GM19193 (cell line): ENCODE results near the gene CCL27.

Experiments used
- POLR2A ChIP-seq: IDR thresholded peaks from 4 replicates; pipeline ENCODE4 v1.6.1; 2011; ENCODE audit not compliant: insufficient read depth, insufficient read length; ENCODE audit errors: extremely low read depth

The CCL27 gene

GRCh38 chr9:34647084-34647403 lies 15.4 kb downstream of the CCL27 start:
- no peak for TF ChIP-seq POLR2A

DNA sequence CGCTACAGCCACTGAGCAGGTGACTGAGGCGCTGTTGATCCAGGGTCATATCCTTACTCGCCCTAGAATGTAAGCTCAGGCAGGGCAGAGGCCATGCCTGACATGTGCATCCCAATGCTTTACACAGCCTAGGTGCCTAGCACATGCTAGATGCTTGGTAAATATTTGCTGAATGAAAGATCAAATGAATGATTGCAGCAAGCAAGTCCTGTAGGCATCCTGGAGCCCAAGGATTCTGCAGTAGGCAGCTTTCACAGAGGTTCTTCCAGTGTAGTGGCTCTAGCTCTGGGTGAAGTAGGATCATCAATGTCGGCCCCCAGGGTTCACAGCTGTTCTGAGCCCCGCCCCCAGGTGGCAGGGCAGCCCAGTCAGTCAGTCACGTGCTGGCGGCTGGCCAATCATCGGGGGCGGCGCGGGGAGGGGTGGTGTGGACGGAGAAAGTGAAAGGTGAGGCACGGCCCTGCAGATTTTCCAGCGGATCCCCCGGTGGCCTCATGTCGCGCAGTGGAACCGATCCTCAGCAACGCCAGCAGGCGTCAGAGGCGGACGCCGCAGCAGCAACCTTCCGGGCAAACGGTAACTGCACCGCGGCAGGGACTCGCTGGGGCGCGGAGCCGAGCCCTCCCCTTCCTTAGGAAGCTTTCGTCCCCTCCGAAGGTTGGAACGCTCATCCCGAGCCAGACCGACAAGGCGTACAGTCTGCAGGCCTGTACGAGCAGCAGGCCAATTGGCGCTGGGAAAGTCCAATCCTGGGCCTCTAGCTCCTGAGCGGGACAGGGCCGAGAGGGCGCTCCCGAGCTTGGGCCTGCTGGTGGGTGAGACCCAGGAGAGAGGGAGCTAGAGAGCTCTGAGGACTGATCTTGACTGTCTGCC lies 16.0 kb downstream of the CCL27 start, which contains the start of gene GALT:
Gene GALT, plus strand, starts transcription at position 465 of the 873 bp plus-strand sequence. Its CDS starts 30 bp downstream, at position 495.
- TF ChIP-seq POLR2A = peak; percentile 73

- no peak for TF ChIP-seq POLR2A
Measured at GRCh38 chr9:34644766-34645314, 17.6 kb downstream of the CCL27 start.

DNA sequence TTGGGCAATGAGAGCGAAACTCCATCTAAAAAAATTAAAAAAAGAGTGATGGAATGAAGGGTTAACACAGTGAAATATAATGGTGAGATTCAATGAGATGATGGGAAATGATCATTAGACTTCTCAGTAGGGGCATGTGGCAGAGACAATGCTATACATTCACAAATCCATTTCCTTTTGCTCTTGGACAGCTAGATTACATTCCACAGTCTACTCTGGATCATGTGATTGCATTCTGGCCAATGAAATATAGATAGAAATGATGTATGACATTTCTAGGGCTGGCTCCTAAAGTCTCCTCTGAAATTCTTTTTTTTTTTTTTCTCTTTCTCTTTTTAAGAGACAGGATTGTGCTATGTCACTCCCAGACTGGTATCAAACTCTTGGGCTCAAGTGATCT lies 19.8 kb downstream of the CCL27 start:
- no peak for TF ChIP-seq POLR2A

GRCh38 chr9:34638138-34638445 lies 24.4 kb downstream of the CCL27 start:
- no peak for TF ChIP-seq POLR2A

- peak; percentile 79 for TF ChIP-seq POLR2A
Measured at GRCh38 chr9:34637356-34638137, 24.9 kb downstream of the CCL27 start, which contains the start of gene SIGMAR1. SIGMAR1 (minus strand) TSS chr9:34637787; CDS start chr9:34637697, 90 bp downstream.

DNA sequence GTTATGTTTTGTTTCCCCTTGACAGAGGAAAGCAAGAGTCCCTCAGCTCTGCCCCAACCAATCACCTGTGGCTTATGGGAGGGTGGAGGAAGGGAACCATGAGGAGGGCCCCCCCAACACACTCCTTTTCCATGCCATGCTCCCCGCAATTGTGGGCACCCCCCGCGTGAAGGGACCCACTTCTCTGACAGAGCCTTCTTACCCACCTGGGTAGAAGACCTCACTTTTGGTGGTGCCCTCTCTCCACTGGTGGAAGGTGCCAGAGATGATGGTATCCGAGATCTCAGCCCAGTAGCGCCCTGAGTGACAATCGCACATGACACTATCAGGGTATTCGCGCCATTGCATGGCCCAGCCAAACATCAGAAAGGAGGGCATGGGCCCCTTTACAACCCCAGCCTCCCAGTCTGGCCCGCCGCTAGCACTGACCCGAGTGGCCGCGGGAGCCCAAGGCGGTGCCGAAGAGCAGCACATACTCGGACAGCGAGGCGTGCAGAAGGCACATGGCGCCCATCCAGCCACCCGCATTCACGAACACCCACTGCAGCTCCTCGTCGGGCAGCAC lies 25.6 kb downstream of the CCL27 start:
- TF ChIP-seq POLR2A = no peak

DNA sequence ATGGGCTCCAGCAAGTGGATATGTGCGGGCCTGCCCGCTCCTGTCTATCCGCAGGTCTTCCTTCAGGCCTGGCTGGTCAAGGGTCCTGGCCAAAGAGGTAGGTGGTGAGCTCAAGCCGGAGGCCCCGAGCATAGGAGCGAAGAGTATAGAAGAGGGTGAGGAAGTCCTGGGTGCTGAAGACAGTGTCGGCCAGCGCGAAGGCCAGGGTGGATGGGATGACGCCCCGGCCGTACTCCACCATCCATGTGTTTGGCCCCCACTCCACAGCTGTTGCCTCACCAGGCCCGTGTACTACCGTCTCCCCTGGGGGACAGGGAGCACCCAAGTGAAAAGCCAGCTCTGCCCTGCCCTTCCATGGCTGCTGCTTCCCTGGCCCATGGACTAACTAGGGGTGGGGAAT lies 26.9 kb downstream of the CCL27 start:
- TF ChIP-seq POLR2A = no peak

DNA sequence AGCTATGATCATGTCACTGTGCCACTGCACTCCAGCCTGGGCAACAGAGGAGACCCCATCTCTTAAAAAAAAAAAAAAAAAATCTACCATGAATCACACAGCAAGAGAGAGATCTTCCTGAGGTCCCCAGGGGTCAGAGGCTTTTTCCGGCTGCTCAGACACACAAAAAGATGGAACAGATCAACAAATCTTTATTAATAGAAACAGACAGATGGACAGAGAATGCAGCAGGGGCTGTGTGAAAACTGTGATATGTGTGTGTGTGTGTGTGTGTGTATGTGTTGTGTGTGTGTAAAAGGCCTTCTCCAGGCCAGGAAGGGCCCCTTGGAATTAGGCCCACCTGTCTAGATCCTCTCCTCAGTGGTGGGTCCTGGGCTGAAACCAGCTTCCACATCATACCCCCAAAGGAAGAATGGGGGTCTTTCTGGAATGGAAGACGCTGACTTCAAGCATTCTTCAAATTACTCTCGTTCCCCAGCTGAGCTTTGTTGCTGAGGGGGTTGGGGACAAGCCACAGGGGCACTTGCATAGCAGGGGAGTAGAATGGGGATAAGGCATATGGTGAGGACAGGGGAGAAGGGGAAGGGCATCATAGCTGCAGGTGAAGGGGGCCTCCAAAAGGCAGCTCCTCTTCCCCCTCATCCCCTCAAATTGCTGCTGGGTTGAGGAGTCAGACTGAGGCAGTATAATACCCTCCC lies 27.8 kb downstream of the CCL27 start:
- no peak for TF ChIP-seq POLR2A

DNA sequence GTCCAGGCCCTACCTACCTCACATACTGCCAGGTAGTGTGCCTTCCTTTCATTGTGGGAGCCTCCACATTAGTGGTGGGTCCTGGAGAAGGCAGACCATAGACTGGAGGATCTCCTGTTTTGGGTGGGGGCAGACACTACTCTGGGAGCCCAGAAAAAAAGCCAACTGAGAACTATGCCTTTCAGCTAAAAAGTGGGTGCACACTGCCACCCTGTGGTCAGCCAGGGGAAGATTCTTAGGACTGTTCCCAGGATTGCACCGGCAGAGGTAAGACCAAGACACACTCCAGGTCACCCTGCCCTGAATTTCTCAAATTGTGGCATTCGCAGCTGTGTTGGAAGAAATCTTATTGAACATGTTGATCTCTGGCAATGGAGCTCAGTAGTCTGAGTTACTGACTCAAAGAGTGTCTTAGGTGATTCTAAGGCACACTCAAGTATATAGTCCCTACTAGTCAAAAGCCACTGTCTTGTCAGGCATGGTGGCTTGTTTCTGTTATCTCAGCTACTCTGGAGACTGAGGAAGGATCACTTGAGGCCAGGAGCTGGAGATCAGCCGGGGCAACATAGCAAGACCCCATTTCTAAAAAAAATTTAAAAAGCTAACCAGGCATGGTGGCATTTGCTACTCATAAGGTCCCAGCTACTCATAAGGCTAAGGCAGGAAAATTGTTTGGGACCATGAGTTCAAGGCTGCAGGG lies 28.5 kb downstream of the CCL27 start:
- TF ChIP-seq POLR2A = no peak

GRCh38 chr9:34633166-34633565 lies 29.3 kb downstream of the CCL27 start:
- TF ChIP-seq POLR2A = no peak

DNA sequence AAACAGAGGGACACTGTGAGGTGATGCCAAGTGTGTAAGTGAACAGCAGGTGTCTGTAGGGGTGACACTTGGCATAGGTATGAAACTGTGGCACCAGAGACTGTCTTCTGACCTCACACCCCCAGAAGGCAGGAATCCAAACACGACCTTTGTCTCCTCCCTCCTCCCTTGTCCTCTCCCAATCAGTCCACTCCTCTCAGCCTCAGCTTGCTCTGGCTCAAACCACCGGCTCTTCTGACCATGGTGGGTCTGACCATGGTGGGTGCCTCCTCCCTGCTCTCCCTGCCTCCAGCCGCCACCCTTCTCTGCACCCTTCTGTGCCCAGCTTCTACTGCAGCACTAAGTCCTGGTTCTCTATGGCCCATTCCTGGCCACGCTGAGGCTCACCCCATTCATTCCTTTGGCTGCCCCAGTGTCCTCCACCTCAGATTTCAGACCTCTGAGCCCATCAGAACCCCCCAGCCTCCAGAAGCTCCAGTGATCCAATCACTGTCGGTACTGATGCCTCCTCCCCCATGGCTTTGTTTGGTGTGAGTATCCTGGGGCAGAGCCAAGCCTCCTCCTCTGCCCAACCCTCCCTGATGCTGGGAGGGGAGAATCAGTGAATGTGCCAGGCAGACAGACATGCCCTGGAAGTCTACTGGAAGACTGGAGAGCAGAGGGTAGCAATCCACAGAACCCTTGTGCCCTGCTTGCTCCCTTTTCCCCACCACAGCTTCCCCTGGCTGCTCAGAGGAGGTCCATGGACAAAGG lies 31.9 kb downstream of the CCL27 start:
- no peak for TF ChIP-seq POLR2A

DNA sequence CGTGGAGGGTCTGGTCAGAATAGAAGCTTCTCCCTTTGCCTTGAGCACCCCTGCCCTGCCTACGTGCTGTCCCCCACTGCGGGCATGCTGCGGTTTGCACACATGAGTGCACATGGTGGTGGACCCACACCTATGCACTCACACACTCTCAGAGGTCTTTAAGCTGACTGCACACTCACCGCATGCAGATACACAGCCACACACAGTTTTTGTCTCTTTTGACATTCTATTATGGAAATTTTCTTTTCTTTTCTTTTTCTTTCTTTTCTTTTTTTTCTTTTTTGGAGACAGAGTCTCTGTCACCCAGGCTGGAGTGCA lies 33.0 kb downstream of the CCL27 start:
- TF ChIP-seq POLR2A = no peak
